ENCODE measurements around the gene NDE1. TPM values are rescaled to one million over a fixed set of nuclear protein-coding genes. Genes with fewer than 3 reads are reported as not detected.
"Not testable (repeated sequence)": the region's sequence is repeated elsewhere in the genome, so short reads cannot be mapped to it uniquely, and the experiment has no call there.

The NDE1 gene
- polyA plus RNA-seq, 3 donors from 2014 or later: 3.8 to 55.1 (median 16.8) TPM

GRCh38 chr16:15725641-15726240, 75.7 kb downstream of the NDE1 start:
- Mint-ChIP-seq H3K27ac (peak overlapping the region in 2 of 6 donors; percentile 10 to 48), H3K4me1 (no peaks in the 10 kb centered on the region), H3K36me3 (peaks cover 7 to 23% (median 10%) of the 10 kb centered on the region in 3 donors), H3K4me3 (no peak overlapping the region), H3K9me3 (no peaks in the 10 kb centered on the region), H3K27me3 (ENCODE audit: low read depth in 3 of 3) (peaks cover 0 to 5% (median 0%) of the 10 kb centered on the region in 3 donors)
- DNase-seq: no peak

GRCh38 chr16:15726715-15727114, 76.7 kb downstream of the NDE1 start:
- Mint-ChIP-seq H3K9me3 (no peaks in the 10 kb centered on the region), H3K27me3 (ENCODE audit: low read depth in 3 of 3) (peaks cover 0 to 2% (median 0%) of the 10 kb centered on the region in 3 donors), H3K36me3 (peaks cover 7 to 23% (median 10%) of the 10 kb centered on the region in 3 donors), H3K4me1 (no peaks in the 10 kb centered on the region), H3K27ac (peak overlapping the region in 2 of 6 donors; percentile 23 to 24), H3K4me3 (no peak overlapping the region)
- DNase-seq: no peak

GRCh38 chr16:15727697-15728096, 77.7 kb downstream of the NDE1 start:
- not testable (repeated sequence) for H3K9me3 Mint-ChIP-seq; H3K4me1 Mint-ChIP-seq; H3K27me3 Mint-ChIP-seq (ENCODE audit: low read depth in 3 of 3); H3K4me3 Mint-ChIP-seq; DNase-seq
- Mint-ChIP-seq H3K27ac (peak overlapping the region in 2 of 6 donors; percentile 6 to 39), H3K36me3 (peaks cover 7 to 23% (median 10%) of the 10 kb centered on the region in 3 donors)

GRCh38 chr16:15729152-15729551, 79.1 kb downstream of the NDE1 start:
- H3K4me1 Mint-ChIP-seq: no peaks in the 10 kb centered on the region
- H3K27me3 Mint-ChIP-seq (ENCODE audit: low read depth in 3 of 3): peaks cover 0 to 4% (median 0%) of the 10 kb centered on the region in 3 donors
- no peaks in the 10 kb centered on the region for H3K9me3 Mint-ChIP-seq
- no peak overlapping the region for H3K4me3 Mint-ChIP-seq
- no peak for DNase-seq
- no peak overlapping the region for H3K27ac Mint-ChIP-seq
- H3K36me3 Mint-ChIP-seq: peaks cover 7 to 28% (median 10%) of the 10 kb centered on the region in 3 donors

GRCh38 chr16:15732416-15732815, 82.4 kb downstream of the NDE1 start:
- H3K4me3 Mint-ChIP-seq: no peak overlapping the region
- no peak for DNase-seq
- H3K9me3 Mint-ChIP-seq: peaks cover 0 to 2% (median 0%) of the 10 kb centered on the region in 6 donors
- peaks cover 0 to 6% (median 0%) of the 10 kb centered on the region in 3 donors for H3K27me3 Mint-ChIP-seq (ENCODE audit: low read depth in 3 of 3)
- H3K36me3 Mint-ChIP-seq: peaks cover 4 to 24% (median 20%) of the 10 kb centered on the region in 3 donors
- peak overlapping the region in 1 of 6 donors; percentile 73 for H3K27ac Mint-ChIP-seq
- H3K4me1 Mint-ChIP-seq: no peaks in the 10 kb centered on the region

GRCh38 chr16:15735610-15736009, 85.6 kb downstream of the NDE1 start:
- H3K27me3 Mint-ChIP-seq (ENCODE audit: low read depth in 3 of 3): peaks cover 0 to 6% (median 2%) of the 10 kb centered on the region in 3 donors
- H3K4me3 Mint-ChIP-seq: no peak overlapping the region
- peaks cover 0 to 2% (median 0%) of the 10 kb centered on the region in 6 donors for H3K9me3 Mint-ChIP-seq
- peak overlapping the region in 1 of 6 donors; percentile 15 for H3K27ac Mint-ChIP-seq
- H3K4me1 Mint-ChIP-seq: no peaks in the 10 kb centered on the region
- DNase-seq: no peak
- H3K36me3 Mint-ChIP-seq: peaks cover 9 to 31% (median 23%) of the 10 kb centered on the region in 3 donors

GRCh38 chr16:15736529-15736928, 86.5 kb downstream of the NDE1 start:
- peaks cover 0 to 2% (median 0%) of the 10 kb centered on the region in 6 donors for H3K9me3 Mint-ChIP-seq
- no peak for DNase-seq
- H3K4me3 Mint-ChIP-seq: no peak overlapping the region
- H3K4me1 Mint-ChIP-seq: no peaks in the 10 kb centered on the region
- no peak overlapping the region for H3K27ac Mint-ChIP-seq
- H3K36me3 Mint-ChIP-seq: peaks cover 18 to 41% (median 32%) of the 10 kb centered on the region in 3 donors
- H3K27me3 Mint-ChIP-seq (ENCODE audit: low read depth in 3 of 3): peaks cover 0 to 6% (median 2%) of the 10 kb centered on the region in 3 donors

- Mint-ChIP-seq H3K36me3 (peaks cover 24 to 47% (median 39%) of the 10 kb centered on the region in 3 donors), H3K4me3 (no peak overlapping the region), H3K27me3 (ENCODE audit: low read depth in 3 of 3) (peaks cover 0 to 6% (median 2%) of the 10 kb centered on the region in 3 donors), H3K9me3 (peaks cover 0 to 2% (median 0%) of the 10 kb centered on the region in 6 donors), H3K4me1 (no peaks in the 10 kb centered on the region), H3K27ac (no peak overlapping the region)
- DNase-seq: no peak
Measured at GRCh38 chr16:15737140-15737644, 87.1 kb downstream of the NDE1 start.

GRCh38 chr16:15739464-15739863, 89.4 kb downstream of the NDE1 start:
- Mint-ChIP-seq H3K27ac (no peak overlapping the region), H3K4me3 (no peak overlapping the region), H3K9me3 (peaks cover 0 to 2% (median 0%) of the 10 kb centered on the region in 6 donors), H3K36me3 (peaks cover 23 to 43% (median 42%) of the 10 kb centered on the region in 3 donors), H3K27me3 (ENCODE audit: low read depth in 3 of 3) (peaks cover 0 to 5% (median 2%) of the 10 kb centered on the region in 3 donors), H3K4me1 (no peaks in the 10 kb centered on the region)
- no peak for DNase-seq

GRCh38 chr16:15739950-15740349, 89.9 kb downstream of the NDE1 start:
- DNase-seq: no peak
- H3K36me3 Mint-ChIP-seq: peaks cover 20 to 40% (median 39%) of the 10 kb centered on the region in 3 donors
- H3K27me3 Mint-ChIP-seq (ENCODE audit: low read depth in 3 of 3): peaks cover 0 to 5% (median 2%) of the 10 kb centered on the region in 3 donors
- no peak overlapping the region for H3K27ac Mint-ChIP-seq
- peaks cover 0 to 2% (median 0%) of the 10 kb centered on the region in 6 donors for H3K9me3 Mint-ChIP-seq
- H3K4me3 Mint-ChIP-seq: no peak overlapping the region
- H3K4me1 Mint-ChIP-seq: no peaks in the 10 kb centered on the region

- H3K4me3 Mint-ChIP-seq: no peak overlapping the region
- H3K27ac Mint-ChIP-seq: peak overlapping the region in 1 of 6 donors; percentile 40
- H3K27me3 Mint-ChIP-seq (ENCODE audit: low read depth in 3 of 3): peaks cover 0 to 3% (median 2%) of the 10 kb centered on the region in 3 donors
- no peaks in the 10 kb centered on the region for H3K4me1 Mint-ChIP-seq
- DNase-seq: no peak
- H3K36me3 Mint-ChIP-seq: peaks cover 20 to 34% (median 32%) of the 10 kb centered on the region in 3 donors
- H3K9me3 Mint-ChIP-seq: peaks cover 0 to 2% (median 0%) of the 10 kb centered on the region in 6 donors
Measured at GRCh38 chr16:15741207-15741871, 91.3 kb downstream of the NDE1 start.

- peaks cover 0 to 2% (median 0%) of the 10 kb centered on the region in 3 donors for H3K27me3 Mint-ChIP-seq (ENCODE audit: low read depth in 3 of 3)
- no peak overlapping the region for H3K4me3 Mint-ChIP-seq
- H3K4me1 Mint-ChIP-seq: no peaks in the 10 kb centered on the region
- peaks cover 25 to 30% (median 28%) of the 10 kb centered on the region in 3 donors for H3K36me3 Mint-ChIP-seq
- DNase-seq: no peak
- H3K27ac Mint-ChIP-seq: no peak overlapping the region
- no peaks in the 10 kb centered on the region for H3K9me3 Mint-ChIP-seq
Measured at GRCh38 chr16:15742716-15743115, 92.7 kb downstream of the NDE1 start.

- H3K4me1 Mint-ChIP-seq: no peaks in the 10 kb centered on the region
- no peak for DNase-seq
- peaks cover 25 to 35% (median 28%) of the 10 kb centered on the region in 3 donors for H3K36me3 Mint-ChIP-seq
- no peaks in the 10 kb centered on the region for H3K9me3 Mint-ChIP-seq
- peaks cover 0 to 2% (median 0%) of the 10 kb centered on the region in 3 donors for H3K27me3 Mint-ChIP-seq (ENCODE audit: low read depth in 3 of 3)
- H3K4me3 Mint-ChIP-seq: no peak overlapping the region
- no peak overlapping the region for H3K27ac Mint-ChIP-seq
Measured at GRCh38 chr16:15743657-15744056, 93.6 kb downstream of the NDE1 start.

- peaks cover 13 to 36% (median 20%) of the 10 kb centered on the region in 3 donors for H3K36me3 Mint-ChIP-seq
- no peaks in the 10 kb centered on the region for H3K4me1 Mint-ChIP-seq
- no peak overlapping the region for H3K27ac Mint-ChIP-seq
- H3K9me3 Mint-ChIP-seq: no peaks in the 10 kb centered on the region
- DNase-seq: no peak
- no peak overlapping the region for H3K4me3 Mint-ChIP-seq
- no peaks in the 10 kb centered on the region for H3K27me3 Mint-ChIP-seq (ENCODE audit: low read depth in 3 of 3)
Measured at GRCh38 chr16:15746332-15746731, 96.3 kb downstream of the NDE1 start.
